SK-N-MC (cell line): ENCODE results near the gene SELENOT.

ENCODE experiments used
- EZH2 ChIP-seq: fragments of 200-600 bp; sonication (generic); IDR thresholded peaks from one replicate; pipeline ENCODE4 v1.6.1; 2017; ENCODE audit warnings: antibody characterized with exemption
- POLR2AphosphoS5 ChIP-seq: IDR thresholded peaks from 2 replicates; pipeline ENCODE4 v1.6.1; 2012; ENCODE audit warnings: mild to moderate bottlenecking, low read depth, low read length, borderline replicate concordance

DNA sequence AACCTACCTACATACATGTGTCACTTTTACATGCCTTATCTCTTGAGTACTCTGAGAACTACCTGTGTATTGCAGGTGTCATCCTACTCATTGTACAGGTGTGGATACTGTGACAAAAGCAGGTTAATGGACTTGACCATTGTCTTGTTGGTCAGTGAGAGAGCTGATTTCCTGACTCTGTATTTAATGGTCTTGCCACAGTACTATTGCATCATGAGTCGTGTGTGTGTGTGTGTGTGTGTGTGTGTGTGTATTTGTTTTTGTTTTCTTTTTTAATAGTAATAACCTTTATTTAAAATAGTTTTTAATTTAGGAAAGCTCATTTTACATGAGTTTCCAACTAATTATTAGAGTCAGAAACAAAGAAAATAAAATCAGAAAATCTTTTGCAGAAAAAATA is 7.7 kb downstream of the SELENOT start:
- no peak for TF ChIP-seq POLR2AphosphoS5
- no peak for TF ChIP-seq EZH2
